ENCODE measurements around the gene TNFRSF12A. TPM values are rescaled to one million over a fixed set of nuclear protein-coding genes. Genes with fewer than 3 reads are reported as not detected.
A peak's percentile ranks its signal among the peaks of the same experiment; 100 is the strongest.

The TNFRSF12A gene, protein sequence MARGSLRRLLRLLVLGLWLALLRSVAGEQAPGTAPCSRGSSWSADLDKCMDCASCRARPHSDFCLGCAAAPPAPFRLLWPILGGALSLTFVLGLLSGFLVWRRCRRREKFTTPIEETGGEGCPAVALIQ
- 100 to 1,000 TPM in 1 of 4 donors, 10 to 100 TPM in 3; 20.9 to 140 (median 57.5) TPM for total RNA-seq

DNA sequence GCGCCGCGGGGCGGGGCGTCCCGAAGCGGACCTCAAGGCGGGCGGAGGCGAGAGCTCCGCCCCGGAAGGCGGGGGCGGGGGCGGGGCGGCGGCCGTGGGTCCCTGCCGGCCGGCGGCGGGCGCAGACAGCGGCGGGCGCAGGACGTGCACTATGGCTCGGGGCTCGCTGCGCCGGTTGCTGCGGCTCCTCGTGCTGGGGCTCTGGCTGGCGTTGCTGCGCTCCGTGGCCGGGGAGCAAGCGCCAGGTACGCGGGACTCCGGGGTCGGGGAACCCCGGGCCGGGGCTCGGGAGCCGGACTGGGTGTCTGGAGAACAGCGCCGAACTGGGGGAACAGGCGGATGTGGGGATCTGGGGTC is at the start of gene TNFRSF12A:
TNFRSF12A (plus strand) TSS at position 122 of the 357 bp plus-strand sequence; CDS start at position 152, 30 bp downstream.
- peak; percentile 93 for DNase-seq (ENCODE audit: extremely low spot score)
- Histone ChIP-seq H3K4me1 (peaks cover 46 to 67% (median 63%) of the 10 kb centered on the region in 4 donors), H3K27me3 (peaks cover 0 to 30% (median 20%) of the 10 kb centered on the region in 4 donors), H3K36me3 (peaks cover 0 to 4% (median 0%) of the 10 kb centered on the region in 4 donors), H3K9me3 (no peaks in the 10 kb centered on the region), H3K27ac (replicated peaks in 1 of 4) (peak within 1 kb of the TSS; percentile 96 to 99 (median 98)), H3K4me3 (peak within 1 kb of the TSS; percentile 66 to 86 (median 74))
- no CpG with 5 or more reads among the region's 49 CpGs for WGBS
- intact Hi-C loops (cut with DNase I): no loop called here
- TF ChIP-seq, protein P1, sequence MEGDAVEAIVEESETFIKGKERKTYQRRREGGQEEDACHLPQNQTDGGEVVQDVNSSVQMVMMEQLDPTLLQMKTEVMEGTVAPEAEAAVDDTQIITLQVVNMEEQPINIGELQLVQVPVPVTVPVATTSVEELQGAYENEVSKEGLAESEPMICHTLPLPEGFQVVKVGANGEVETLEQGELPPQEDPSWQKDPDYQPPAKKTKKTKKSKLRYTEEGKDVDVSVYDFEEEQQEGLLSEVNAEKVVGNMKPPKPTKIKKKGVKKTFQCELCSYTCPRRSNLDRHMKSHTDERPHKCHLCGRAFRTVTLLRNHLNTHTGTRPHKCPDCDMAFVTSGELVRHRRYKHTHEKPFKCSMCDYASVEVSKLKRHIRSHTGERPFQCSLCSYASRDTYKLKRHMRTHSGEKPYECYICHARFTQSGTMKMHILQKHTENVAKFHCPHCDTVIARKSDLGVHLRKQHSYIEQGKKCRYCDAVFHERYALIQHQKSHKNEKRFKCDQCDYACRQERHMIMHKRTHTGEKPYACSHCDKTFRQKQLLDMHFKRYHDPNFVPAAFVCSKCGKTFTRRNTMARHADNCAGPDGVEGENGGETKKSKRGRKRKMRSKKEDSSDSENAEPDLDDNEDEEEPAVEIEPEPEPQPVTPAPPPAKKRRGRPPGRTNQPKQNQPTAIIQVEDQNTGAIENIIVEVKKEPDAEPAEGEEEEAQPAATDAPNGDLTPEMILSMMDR (IDR thresholded peaks at IDR 0.05): peak in 1 of 3 experiments; percentile 12
- TF ChIP-seq EP300 (IDR thresholded peaks at IDR 0.05) (no peak), POLR2AphosphoS5 (IDR thresholded peaks at IDR 0.05) (peak; percentile 67 to 77), POLR2A (IDR thresholded peaks at IDR 0.05; ENCODE audit: low read depth) (peak; percentile 69)

DNA sequence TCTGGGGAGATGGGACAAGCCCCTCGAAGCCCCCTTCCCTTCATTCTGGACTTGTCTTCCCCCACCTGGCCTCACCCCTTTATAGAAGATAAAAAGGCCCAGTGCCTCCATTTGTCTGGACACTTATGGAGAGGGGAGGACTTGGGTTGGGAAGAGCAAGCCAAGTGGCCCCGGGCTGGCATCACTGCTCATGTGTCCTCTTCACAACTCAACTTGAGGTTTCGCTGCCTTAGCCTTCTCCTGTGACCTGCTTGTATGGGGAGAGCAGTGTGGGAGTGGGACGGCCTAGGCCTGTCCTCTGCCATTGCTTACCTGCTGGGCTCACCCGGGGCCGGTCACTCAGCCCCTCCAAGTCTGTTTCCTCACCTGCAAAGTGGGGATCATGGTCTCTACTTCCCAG is 49.6 kb upstream of the TNFRSF12A start:
- Histone ChIP-seq H3K4me3 (peak overlapping the region; percentile 72 to 85 (median 78)), H3K27me3 (peaks cover 10 to 47% (median 27%) of the 10 kb centered on the region in 4 donors), H3K4me1 (peaks cover 29 to 48% (median 43%) of the 10 kb centered on the region in 4 donors), H3K36me3 (no peaks in the 10 kb centered on the region), H3K27ac (replicated peaks in 1 of 4) (peak overlapping the region in 1 of 4 donors; percentile 38), H3K9me3 (no peaks in the 10 kb centered on the region)
- TF ChIP-seq, protein P1 (IDR thresholded peaks at IDR 0.05): no peak
- TF ChIP-seq POLR2A (IDR thresholded peaks at IDR 0.05; ENCODE audit: low read depth): no peak
- no peak for TF ChIP-seq EP300 (IDR thresholded peaks at IDR 0.05)
- DNase-seq (ENCODE audit: extremely low spot score): no peak
- intact Hi-C loops (cut with DNase I): no loop called here
- WGBS: 85% methylated on average over 3 of the region's 6 CpGs

DNA sequence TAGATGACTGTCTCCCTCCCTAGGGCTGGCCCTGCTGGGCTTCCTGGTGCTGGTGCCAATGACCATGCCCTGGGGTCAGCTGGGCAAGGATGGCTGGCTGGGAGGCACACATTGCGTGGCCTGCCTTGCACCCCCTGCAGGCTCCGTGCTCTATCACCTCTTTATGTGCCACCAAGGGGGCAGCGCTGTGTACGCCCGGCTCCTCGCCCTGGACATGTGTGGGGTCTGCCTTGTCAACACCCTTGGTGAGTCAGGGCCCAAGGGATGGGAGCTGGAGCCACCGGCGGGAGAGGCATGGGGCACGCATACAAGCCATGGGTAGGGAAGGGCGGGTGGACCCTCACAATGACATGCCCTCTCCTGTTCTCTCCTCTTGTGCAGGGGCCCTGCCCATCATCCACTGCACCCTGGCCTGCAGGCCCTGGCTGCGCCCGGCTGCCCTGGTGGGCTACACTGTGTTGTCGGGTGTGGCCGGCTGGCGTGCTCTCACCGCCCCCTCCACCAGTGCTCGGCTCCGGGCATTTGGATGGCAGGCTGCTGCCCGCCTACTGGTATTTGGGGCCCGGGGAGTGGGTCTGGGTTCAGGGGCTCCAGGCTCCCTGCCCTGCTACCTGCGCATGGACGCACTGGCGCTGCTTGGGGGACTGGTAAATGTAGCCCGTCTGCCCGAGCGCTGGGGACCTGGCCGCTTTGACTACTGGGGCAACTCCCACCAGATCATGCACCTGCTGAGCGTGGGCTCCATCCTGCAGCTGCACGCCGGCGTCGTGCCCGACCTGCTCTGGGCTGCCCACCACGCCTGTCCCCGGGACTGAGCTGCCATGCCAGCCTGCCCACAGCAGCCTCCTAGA is 48.8 kb upstream of the TNFRSF12A start:
- TF ChIP-seq, protein P1 (IDR thresholded peaks at IDR 0.05): no peak
- TF ChIP-seq POLR2AphosphoS5 (IDR thresholded peaks at IDR 0.05) (no peak), POLR2A (IDR thresholded peaks at IDR 0.05; ENCODE audit: low read depth) (no peak), EP300 (IDR thresholded peaks at IDR 0.05) (no peak)
- Histone ChIP-seq H3K27me3 (peaks cover 10 to 41% (median 19%) of the 10 kb centered on the region in 4 donors), H3K4me3 (no peak overlapping the region), H3K4me1 (peaks cover 29 to 42% (median 41%) of the 10 kb centered on the region in 4 donors), H3K9me3 (no peaks in the 10 kb centered on the region), H3K36me3 (no peaks in the 10 kb centered on the region), H3K27ac (replicated peaks in 1 of 4) (no peak overlapping the region)
- DNase-seq (ENCODE audit: extremely low spot score): no peak
- intact Hi-C loops (cut with DNase I): no loop called here
- WGBS: 92% methylated on average over 10 of the region's 35 CpGs

DNA sequence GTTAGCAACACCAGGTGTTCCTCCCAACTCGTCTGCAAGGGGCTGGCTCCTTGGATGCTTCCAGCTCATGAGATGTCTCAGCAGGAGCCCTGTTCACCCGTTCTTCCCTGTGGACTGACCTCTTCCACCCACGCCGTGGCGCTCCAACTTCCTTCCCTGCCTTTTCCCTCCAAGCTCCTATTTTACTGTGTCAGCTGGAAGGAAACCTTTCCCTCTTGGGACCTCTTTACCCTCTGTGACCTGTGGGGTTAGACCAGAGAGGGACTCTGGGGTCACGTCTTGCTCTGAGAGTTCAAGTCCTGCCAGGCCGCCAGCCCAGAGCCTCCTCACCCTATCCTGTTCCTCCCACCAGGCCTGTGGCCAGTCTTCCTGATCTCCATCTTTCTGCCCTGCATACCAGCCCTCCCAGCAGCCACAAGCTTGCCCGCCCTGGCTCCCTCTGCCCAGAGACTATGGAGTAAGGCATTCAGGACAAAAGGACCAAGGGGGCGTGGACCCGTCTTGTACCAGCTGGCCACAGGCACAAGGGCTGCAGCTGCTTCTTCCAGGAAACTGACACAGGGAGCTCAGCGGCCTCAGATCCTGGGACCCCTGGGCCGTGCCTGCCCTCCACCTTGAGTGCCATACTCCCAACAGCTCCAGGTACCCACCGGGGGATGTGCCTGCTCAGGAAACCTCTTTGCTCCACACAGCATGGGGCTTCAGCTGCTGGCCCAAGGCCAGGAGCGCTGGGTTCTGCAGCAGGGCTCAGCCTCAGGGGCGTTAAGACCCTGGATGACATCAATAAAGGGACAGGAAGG is 48.0 kb upstream of the TNFRSF12A start:
- H3K9me3 ChIP-seq: no peaks in the 10 kb centered on the region
- whole genome bisulfite sequencing: 77% methylated on average over 11 of the region's 15 CpGs
- TF ChIP-seq EP300 (IDR thresholded peaks at IDR 0.05) (no peak), POLR2A (IDR thresholded peaks at IDR 0.05; ENCODE audit: low read depth) (no peak), POLR2AphosphoS5 (IDR thresholded peaks at IDR 0.05) (no peak)
- TF ChIP-seq, protein P1 (IDR thresholded peaks at IDR 0.05): no peak
- peaks cover 23 to 33% (median 33%) of the 10 kb centered on the region in 4 donors for H3K4me1 ChIP-seq
- H3K36me3 ChIP-seq: no peaks in the 10 kb centered on the region
- DNase-seq (ENCODE audit: extremely low spot score): no peak
- no peak overlapping the region for H3K4me3 ChIP-seq
- intact Hi-C loops (cut with DNase I): no loop called here
- H3K27me3 ChIP-seq: peaks cover 7 to 41% (median 11%) of the 10 kb centered on the region in 4 donors
- no peak overlapping the region for H3K27ac ChIP-seq (replicated peaks in 1 of 4)

Measured in esophagus muscularis mucosa (tissue), 4 donors.